HG03520 (cell line): ENCODE measurements around the gene ARIH1.
"Not testable (repeated sequence)": the region's sequence is repeated elsewhere in the genome, so short reads cannot be mapped to it uniquely, and the experiment has no call there.

Source experiments
- ATAC-seq: cut with Tn5 transposase; IDR thresholded peaks from one replicate; pipeline ENCODE4 v1.9.1; 2021; ENCODE audit warnings: mild to moderate bottlenecking, moderate library complexity; ENCODE audit not compliant: unreplicated experiment

Gene ARIH1

DNA sequence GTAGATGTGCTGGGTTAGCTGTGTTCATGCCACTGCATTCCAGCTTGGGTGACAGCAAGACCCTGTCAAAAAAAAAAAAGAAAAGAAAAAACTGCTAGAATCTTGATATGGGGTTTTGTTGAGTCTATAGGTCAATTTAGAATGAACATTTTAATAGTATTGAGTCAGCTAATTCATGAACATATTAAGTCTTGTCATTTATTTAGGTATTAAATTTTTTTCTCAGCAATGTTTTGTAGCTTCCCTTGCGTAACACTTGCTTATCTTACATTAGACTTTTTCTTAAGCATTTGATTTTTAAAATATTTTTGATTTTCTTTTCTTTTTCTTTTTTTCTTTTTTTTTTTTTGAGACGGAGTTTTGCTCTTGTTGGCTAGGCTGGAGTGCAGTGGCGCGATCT, 119.7 kb downstream of the ARIH1 start:
- no peak for ATAC-seq

- ATAC-seq, result no peak
Measured at GRCh38 chr15:72599855-72600464, 125.8 kb downstream of the ARIH1 start.

- no peak for ATAC-seq
Measured at GRCh38 chr15:72604794-72605193, 130.7 kb downstream of the ARIH1 start.

GRCh38 chr15:72608084-72608483, 134.0 kb downstream of the ARIH1 start:
- ATAC-seq, result not testable (repeated sequence)

DNA sequence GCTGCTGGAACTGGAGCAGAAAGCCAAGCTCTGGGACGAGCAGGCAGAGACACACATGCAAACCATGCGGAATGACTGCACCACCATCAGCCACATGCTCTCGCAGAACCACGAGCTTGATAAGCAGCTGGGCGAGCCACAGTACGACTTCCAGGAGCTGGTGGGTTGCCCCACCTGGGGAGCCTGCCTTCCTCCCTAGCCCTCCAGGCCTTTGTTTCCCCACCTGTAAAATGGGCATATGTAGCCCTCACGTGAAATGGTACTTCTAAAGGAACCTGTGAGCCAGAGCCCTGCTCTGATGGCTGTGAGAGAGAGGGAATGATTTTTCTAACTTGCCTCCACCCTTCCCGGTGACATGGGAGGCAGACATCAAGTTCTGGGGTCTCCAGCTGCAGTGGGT, 135.7 kb downstream of the ARIH1 start:
- ATAC-seq, result no peak

GRCh38 chr15:72612324-72612723, 138.2 kb downstream of the ARIH1 start:
- ATAC-seq, result not testable (repeated sequence)

- ATAC-seq, result no peak
Measured at GRCh38 chr15:72614810-72615532, 140.8 kb downstream of the ARIH1 start.

- not testable (repeated sequence) for ATAC-seq
Measured at GRCh38 chr15:72615533-72616233, 141.6 kb downstream of the ARIH1 start.

DNA sequence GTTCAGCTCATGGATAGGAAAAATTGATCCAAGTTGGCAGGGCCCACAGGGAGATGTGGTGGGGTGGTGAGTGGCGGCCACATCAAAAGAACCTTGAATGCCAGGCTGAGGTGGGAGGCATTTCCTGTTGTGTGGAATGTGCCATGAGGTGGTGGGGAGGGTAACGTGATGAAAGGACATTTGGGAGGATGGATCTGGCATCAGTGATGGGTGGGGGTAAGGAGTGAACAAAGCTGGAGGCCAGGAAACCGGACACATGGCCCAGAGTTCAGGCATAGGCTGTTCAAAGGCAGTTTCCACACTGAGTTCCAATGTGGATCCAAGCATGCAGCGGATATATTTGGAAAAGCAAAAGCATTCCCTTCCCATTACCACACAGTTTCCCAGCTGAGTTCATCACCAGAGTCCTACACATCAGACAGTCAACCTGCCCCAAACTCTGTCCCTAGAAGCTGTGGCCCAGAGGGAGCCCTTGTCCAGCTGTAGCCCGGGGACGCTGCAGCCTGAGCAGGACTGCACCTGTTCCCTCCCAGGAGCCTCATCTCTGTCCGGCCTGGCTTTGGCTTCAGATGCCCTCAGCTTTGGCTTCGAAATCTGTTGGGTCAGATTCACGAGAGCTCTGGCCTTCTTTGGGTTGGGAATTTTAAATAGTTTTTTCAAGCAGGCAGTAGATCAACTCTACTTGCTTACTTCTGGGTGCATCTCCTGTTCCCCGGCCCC, 142.5 kb downstream of the ARIH1 start:
- ATAC-seq, result no peak

DNA sequence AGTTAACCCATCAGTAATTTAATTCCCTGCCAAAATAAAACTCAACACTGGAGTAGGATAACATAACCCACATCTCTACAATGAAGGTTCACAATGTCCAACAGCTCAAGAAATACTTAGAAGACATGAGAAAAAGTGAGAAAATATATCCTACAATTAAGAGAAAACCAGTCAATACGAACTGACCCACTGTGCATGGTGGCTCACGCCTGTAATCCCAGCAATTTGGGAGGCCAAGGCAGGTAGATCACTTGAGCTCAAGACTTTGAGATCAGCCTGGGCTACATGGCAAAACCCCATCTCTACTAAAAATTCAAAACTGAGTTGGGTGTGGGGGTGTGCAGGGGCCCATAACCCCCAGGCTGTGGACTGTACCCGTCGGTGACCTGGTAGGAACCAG, 149.7 kb downstream of the ARIH1 start:
- not testable (repeated sequence) for ATAC-seq

DNA sequence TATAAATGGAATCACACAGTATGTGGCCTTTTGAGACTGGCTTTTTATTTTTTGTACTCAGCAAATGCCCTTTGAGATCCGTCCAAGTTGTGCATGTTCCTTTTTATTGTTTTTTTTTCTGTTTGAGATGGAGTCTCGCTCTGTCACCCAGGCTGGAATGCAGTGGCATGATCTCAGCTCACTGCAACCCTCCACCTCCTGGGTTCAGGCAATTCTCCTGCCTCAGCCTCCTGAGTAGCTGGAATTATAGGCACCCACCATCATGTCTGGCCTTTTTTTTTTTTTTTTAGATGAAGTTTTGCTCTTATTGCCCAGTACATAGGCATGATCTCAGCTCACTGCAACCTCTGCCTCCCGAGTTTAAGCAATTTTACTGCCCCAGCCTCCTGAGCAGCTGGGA, 152.0 kb downstream of the ARIH1 start:
- ATAC-seq, result not testable (repeated sequence)

GRCh38 chr15:72628249-72629067, 154.3 kb downstream of the ARIH1 start:
- ATAC-seq, result not testable (repeated sequence)

DNA sequence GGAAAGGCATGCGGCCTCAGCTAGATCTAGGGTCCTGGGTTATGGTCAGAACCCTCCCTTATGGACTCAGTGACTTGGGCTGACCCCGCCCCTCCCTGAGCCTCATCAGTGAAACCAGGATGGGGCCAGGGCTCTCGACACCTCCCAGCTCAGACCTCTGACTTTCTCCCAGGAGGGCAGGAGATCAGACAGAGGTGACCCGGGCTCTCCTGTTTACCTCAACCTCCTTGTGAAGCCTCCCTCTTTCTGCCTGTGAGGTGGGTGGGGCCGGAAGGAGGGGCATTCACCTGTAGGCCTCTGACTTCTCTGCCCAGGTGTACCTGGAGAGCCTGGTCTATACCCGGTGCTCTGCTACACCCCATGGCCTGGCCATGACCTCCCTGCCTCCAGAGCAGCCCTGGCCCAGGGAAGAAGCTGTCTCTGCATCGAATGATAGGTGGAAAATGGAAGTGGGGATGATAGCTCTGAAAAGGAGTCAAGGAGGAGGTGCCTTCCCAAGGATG, 155.0 kb downstream of the ARIH1 start:
- not testable (repeated sequence) for ATAC-seq

GRCh38 chr15:72636519-72637282, 162.6 kb downstream of the ARIH1 start:
- ATAC-seq, result not testable (repeated sequence)

DNA sequence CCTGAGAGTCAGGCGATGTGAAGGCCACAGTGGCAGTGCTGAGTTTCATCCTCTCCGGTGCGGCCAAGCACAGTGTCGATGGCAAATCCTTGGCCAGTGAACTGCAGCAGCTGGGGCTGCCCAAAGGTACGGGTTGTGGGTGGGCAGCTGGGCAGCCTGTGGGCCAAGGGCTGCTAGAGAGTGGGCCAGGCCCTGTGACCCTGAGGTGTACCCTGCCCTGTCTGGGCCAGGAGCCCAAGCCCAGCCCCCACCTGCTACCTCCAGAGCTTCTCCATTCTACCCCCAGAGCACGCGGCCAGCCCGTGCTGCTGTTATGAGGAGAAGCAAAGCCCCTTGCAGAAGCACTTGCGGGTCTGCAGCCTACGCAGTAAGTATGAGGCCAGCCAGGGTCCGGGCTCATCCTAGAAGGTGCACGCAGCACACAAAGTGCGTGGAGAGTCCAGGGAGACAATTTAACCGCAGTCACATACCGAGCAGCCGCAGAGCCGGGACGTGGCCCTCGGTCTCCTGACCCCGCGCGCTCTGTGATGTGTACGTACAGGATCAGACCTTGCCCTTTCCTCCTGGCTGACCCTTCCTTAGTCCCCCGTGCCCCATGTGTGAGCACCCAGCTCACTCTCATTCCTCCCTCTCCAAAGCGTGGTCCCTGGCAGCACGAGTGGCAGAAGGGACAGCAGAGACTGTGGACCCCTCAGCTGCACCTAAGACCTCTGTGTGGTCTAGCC, 165.8 kb downstream of the ARIH1 start:
- ATAC-seq, result not testable (repeated sequence)

DNA sequence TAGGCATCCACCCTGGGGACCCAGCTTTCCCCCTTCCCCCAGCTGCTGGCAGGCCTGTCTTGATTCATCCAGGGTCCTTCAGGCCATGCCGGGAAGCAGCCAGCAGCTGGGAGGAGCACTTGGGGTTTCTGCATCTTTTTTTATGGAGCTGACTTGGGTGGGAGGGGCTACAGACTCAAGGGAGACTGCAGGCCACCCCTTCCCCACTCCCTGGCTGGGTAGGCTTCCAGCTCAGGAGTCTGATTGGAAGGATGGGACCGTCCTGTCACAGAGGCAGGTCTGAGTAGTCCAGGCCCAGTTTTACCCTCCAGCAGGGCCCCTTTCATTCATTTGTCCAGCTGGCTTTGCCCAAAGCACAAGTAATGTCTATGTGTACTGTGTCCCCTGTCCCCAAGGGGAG, 168.1 kb downstream of the ARIH1 start:
- ATAC-seq, result not testable (repeated sequence)

GRCh38 chr15:72648631-72649253, 174.6 kb downstream of the ARIH1 start:
- not testable (repeated sequence) for ATAC-seq
